Calu3 (cell line): ENCODE data around the gene PRKG2. TPM values are rescaled to one million over a fixed set of nuclear protein-coding genes. Genes with fewer than 3 reads are reported as not detected.

ENCODE experiments used
- BruUV-seq: library from RNA; stranded (reverse); fragments of 400-500 nt; replicated peaks from 2 replicates; lab custom pipeline; 2021; lab: Mats Ljungman, UMichigan
- CTCF ChIA-PET: fragments of 300-600 bp; sonication (Branson Sonifier 250); formaldehyde crosslinking; loops from one replicate; lab custom pipeline; 2022; ENCODE audit warnings: antibody characterized with exemption; lab: Charles Lee
- DNase-seq: peaks from one replicate; pipeline ENCODE4 v3.0.0; 2022
- H3K27ac Mint-ChIP-seq: one replicate; pipeline ENCODE4 v1.8.0; 2022; ENCODE audit warnings: mixed read lengths; ENCODE audit not compliant: unreplicated experiment
- H3K27me3 Mint-ChIP-seq: one replicate; pipeline ENCODE4 v1.8.0; 2022; ENCODE audit warnings: mixed read lengths; ENCODE audit not compliant: unreplicated experiment
- H3K36me3 Mint-ChIP-seq: one replicate; pipeline ENCODE4 v1.8.0; 2022; ENCODE audit warnings: mild to moderate bottlenecking, moderate library complexity, mixed read lengths; ENCODE audit not compliant: insufficient read depth, unreplicated experiment
- H3K4me1 Mint-ChIP-seq: one replicate; pipeline ENCODE4 v1.8.0; 2022; ENCODE audit warnings: mild to moderate bottlenecking, low read depth, mixed read lengths; ENCODE audit not compliant: unreplicated experiment
- H3K4me3 Mint-ChIP-seq: one replicate; pipeline ENCODE4 v1.8.0; 2022; ENCODE audit warnings: mild to moderate bottlenecking, low read depth, moderate library complexity, mixed read lengths; ENCODE audit not compliant: unreplicated experiment
- H3K9me3 Mint-ChIP-seq: one replicate; pipeline ENCODE4 v1.8.0; 2022; ENCODE audit warnings: low read depth, mixed read lengths; ENCODE audit not compliant: unreplicated experiment
- CTCF ChIP-seq: fragments of 200-600 bp; IDR thresholded peaks from one replicate; pipeline ENCODE4 v1.8.0; 2022; ENCODE audit warnings: antibody characterized with exemption; ENCODE audit not compliant: unreplicated experiment
- intact Hi-C: fragments of 100-400 bp; cut with micrococcal nuclease; formaldehyde crosslinking; loops from one replicate; pipeline ENCODE4 v1.10.0; 2022; ENCODE audit not compliant: unreplicated experiment
- total RNA-seq: library from RNA; stranded (reverse); gene quantifications from 2 replicates; pipeline ENCODE4 v1.2.3, GENCODE V29; 2022

Gene PRKG2
- total RNA-seq, 1 experiment from 2014 or later: 0.76 TPM

DNA sequence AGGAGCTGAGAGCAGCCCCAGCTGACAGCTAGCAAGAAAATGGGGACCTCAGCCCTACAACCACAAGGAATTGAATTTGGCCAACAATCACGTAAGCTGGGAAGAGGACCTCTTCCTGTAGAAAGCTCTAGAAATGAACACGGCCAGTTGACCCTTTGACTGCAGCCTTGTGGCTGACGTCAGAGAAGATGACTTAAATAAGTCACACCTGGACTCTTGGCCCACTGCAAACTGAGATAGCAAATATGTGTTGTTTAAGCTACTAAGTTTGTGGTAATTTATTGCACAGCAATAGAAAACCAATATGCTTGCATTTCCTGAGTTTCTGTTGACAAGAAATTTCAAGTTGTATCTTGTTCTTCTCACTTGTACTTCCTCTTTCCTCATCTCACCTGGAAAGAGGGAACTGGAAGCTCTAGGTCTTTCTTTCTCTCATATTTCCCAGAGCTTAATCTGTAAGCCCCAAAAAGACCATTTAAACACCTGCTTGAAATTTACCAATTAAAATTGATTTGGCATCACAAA lies 18.8 kb downstream of the PRKG2 start:
- CTCF ChIA-PET: no interaction called here
- intact Hi-C loops: no loop called here
- H3K4me1 Mint-ChIP-seq: no peaks in the 10 kb centered on the region
- H3K27ac Mint-ChIP-seq: no peak overlapping the region
- no TSS peak for BruUV-seq
- no peaks in the 10 kb centered on the region for H3K27me3 Mint-ChIP-seq
- H3K4me3 Mint-ChIP-seq: no peak overlapping the region
- H3K36me3 Mint-ChIP-seq: no peaks in the 10 kb centered on the region
- no peak for TF ChIP-seq CTCF
- H3K9me3 Mint-ChIP-seq: no peaks in the 10 kb centered on the region
- DNase-seq: no peak

GRCh38 chr4:81195475-81195874 lies 19.5 kb downstream of the PRKG2 start:
- intact Hi-C loops: no loop called here
- DNase-seq: no peak
- Mint-ChIP-seq H3K4me3 (no peak overlapping the region), H3K27ac (no peak overlapping the region), H3K27me3 (no peaks in the 10 kb centered on the region), H3K4me1 (no peaks in the 10 kb centered on the region), H3K9me3 (no peaks in the 10 kb centered on the region), H3K36me3 (no peaks in the 10 kb centered on the region)
- BruUV-seq: no TSS peak
- TF ChIP-seq CTCF: no peak
- CTCF ChIA-PET: no interaction called here

DNA sequence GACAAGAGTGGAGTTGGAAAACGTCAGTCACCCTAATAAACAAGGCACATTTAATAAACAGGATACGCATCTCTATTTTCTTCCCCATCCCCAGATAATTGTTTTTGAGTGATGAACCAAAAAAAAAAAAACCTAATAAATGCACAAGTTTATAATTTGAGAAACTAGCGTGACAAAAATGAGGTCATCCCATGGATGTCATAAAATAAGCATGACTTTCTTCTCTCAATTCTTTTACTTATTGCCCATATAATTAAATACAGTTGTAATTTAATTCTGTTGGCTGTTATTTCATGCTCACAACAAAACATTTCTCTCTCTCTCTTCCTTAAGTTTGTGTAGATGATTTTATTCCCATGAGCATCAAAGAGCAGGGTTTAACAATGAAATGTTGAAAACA lies 20.7 kb downstream of the PRKG2 start:
- no peak for DNase-seq
- H3K27me3 Mint-ChIP-seq: no peaks in the 10 kb centered on the region
- no peak overlapping the region for H3K27ac Mint-ChIP-seq
- no peaks in the 10 kb centered on the region for H3K9me3 Mint-ChIP-seq
- no peak overlapping the region for H3K4me3 Mint-ChIP-seq
- no peak for TF ChIP-seq CTCF
- no peaks in the 10 kb centered on the region for H3K36me3 Mint-ChIP-seq
- intact Hi-C loops: no loop called here
- BruUV-seq: no TSS peak
- no peaks in the 10 kb centered on the region for H3K4me1 Mint-ChIP-seq
- CTCF ChIA-PET: interaction anchor here (0.6 kb wide), 1 partner anchor 144 kb away, joined by 3 read pairs; no protein-coding TSS in a partner anchor

GRCh38 chr4:81180916-81181315 lies 34.1 kb downstream of the PRKG2 start:
- no peak for DNase-seq
- H3K9me3 Mint-ChIP-seq: peaks cover 3% of the 10 kb centered on the region
- H3K4me1 Mint-ChIP-seq: no peaks in the 10 kb centered on the region
- H3K27ac Mint-ChIP-seq: no peak overlapping the region
- CTCF ChIA-PET: no interaction called here
- H3K4me3 Mint-ChIP-seq: no peak overlapping the region
- no peaks in the 10 kb centered on the region for H3K36me3 Mint-ChIP-seq
- no TSS peak for BruUV-seq
- H3K27me3 Mint-ChIP-seq: no peaks in the 10 kb centered on the region
- intact Hi-C loops: no loop called here
- TF ChIP-seq CTCF: no peak
